HepG2 (cell line): ENCODE data around the gene SPP1.

ENCODE experiments used
- ESRRA ChIP-seq: sonication (generic); formaldehyde crosslinking; IDR thresholded peaks from 2 replicates; pipeline ENCODE4 v1.5.1; 2020; ENCODE audit warnings: mild to moderate bottlenecking, low read depth, missing genetic modification reagents
- MYC ChIP-seq: sonication (generic); formaldehyde crosslinking; IDR thresholded peaks from 2 replicates; pipeline ENCODE4 v1.9.0; 2021; ENCODE audit warnings: missing genetic modification reagents, borderline replicate concordance
- NR2F2 ChIP-seq: IDR thresholded peaks from 2 replicates; pipeline ENCODE4 v1.6.1; 2012; ENCODE audit warnings: low read depth, inconsistent platforms, borderline replicate concordance
- PCBP2 ChIP-seq: fragments of 200-400 bp; formaldehyde crosslinking; optimal IDR thresholded peaks from 2 replicates; pipeline ENCODE3; 2018; ENCODE audit warnings: low read length, low read depth; ENCODE audit not compliant: poor library complexity, severe bottlenecking
- USF2 ChIP-seq, 2 experiments: sonication (generic) in 1 of 2; formaldehyde crosslinking in 1 of 2; IDR thresholded peaks; 2 replicates each; pipeline versions ENCODE4 v1.5.1 to v1.6.1; 2011 to 2020; ENCODE audit warnings: borderline replicate concordance in 1 of 2, low read depth in 1 of 2, low read length in 1 of 2, mild to moderate bottlenecking in 1 of 2, missing genetic modification reagents in 1 of 2, moderate library complexity in 1 of 2
- ZZZ3 ChIP-seq: sonication (generic); formaldehyde crosslinking; IDR thresholded peaks from 2 replicates; pipeline ENCODE4 v1.4.0; 2020; ENCODE audit warnings: missing genetic modification reagents, mild to moderate bottlenecking, borderline replicate concordance

- TF ChIP-seq ESRRA (no peak), USF2 (IDR thresholded peaks at IDR 0.05; ENCODE audit: low read depth, low read length) (no peak), USF2 (CRISPR knock-in tag; IDR thresholded peaks at IDR 0.05; ENCODE audit: borderline replicate concordance) (no peak), PCBP2 (no peak), NR2F2 (no peak), MYC (no peak), ZZZ3 (CRISPR knock-in tag) (no peak)
These were observed 38.0 kb upstream of the SPP1 start for GRCh38 chr4:87937523-87937922.
